GM19099 (cell line): ENCODE data around the gene ZBTB16.

ENCODE experiments used
- POLR2A ChIP-seq: IDR thresholded peaks from 3 replicates; pipeline ENCODE4 v1.6.1; 2011; ENCODE audit warnings: low read depth; ENCODE audit not compliant: insufficient read length; ENCODE audit errors: extremely low read depth

ZBTB16 gene

GRCh38 chr11:114221037-114221436 is 161.5 kb downstream of the ZBTB16 start:
- no peak for TF ChIP-seq POLR2A

GRCh38 chr11:114225661-114226060 is 166.2 kb downstream of the ZBTB16 start:
- TF ChIP-seq POLR2A, result no peak

GRCh38 chr11:114226356-114226755 is 166.8 kb downstream of the ZBTB16 start:
- TF ChIP-seq POLR2A, result no peak

GRCh38 chr11:114228435-114229411 is 169.2 kb downstream of the ZBTB16 start:
- TF ChIP-seq POLR2A, result no peak

GRCh38 chr11:114230031-114230704 is 170.7 kb downstream of the ZBTB16 start:
- TF ChIP-seq POLR2A, result no peak

- TF ChIP-seq POLR2A, result no peak
These were observed 173.0 kb downstream of the ZBTB16 start for GRCh38 chr11:114232400-114233059.

GRCh38 chr11:114233755-114234154 is 174.2 kb downstream of the ZBTB16 start:
- TF ChIP-seq POLR2A, result no peak

GRCh38 chr11:114236829-114237228 is 177.3 kb downstream of the ZBTB16 start:
- TF ChIP-seq POLR2A, result no peak

- TF ChIP-seq POLR2A, result no peak
These were observed 178.1 kb downstream of the ZBTB16 start for GRCh38 chr11:114237321-114238280.

- no peak for TF ChIP-seq POLR2A
These were observed 180.2 kb downstream of the ZBTB16 start for GRCh38 chr11:114239753-114240161.

GRCh38 chr11:114242032-114242431 is 182.5 kb downstream of the ZBTB16 start:
- no peak for TF ChIP-seq POLR2A

GRCh38 chr11:114243461-114244372 is 184.2 kb downstream of the ZBTB16 start:
- no peak for TF ChIP-seq POLR2A

- TF ChIP-seq POLR2A, result no peak
These were observed 185.3 kb downstream of the ZBTB16 start for GRCh38 chr11:114244726-114245394.
